Lower leg skin (tissue), 3 donors: ENCODE results near the gene PTCRA.

Source experiments
- POLR2A ChIP-seq, 2 donors: fragments of 450-650 bp; IDR thresholded peaks; one replicate each; pipeline ENCODE4 v1.6.1; 2016 to 2017; ENCODE audit warnings: antibody characterized with exemption in 2 of 2, mild to moderate bottlenecking in 1 of 2, moderate library complexity in 1 of 2
- TF ChIP-seq, protein P1 (sequence below), 3 donors: fragments of 450-650 bp; IDR thresholded peaks; one replicate each; pipeline ENCODE4 v1.5.1; 2016; ENCODE audit warnings: antibody characterized with exemption in 3 of 3, mild to moderate bottlenecking in 3 of 3, moderate library complexity in 2 of 3

DNA sequence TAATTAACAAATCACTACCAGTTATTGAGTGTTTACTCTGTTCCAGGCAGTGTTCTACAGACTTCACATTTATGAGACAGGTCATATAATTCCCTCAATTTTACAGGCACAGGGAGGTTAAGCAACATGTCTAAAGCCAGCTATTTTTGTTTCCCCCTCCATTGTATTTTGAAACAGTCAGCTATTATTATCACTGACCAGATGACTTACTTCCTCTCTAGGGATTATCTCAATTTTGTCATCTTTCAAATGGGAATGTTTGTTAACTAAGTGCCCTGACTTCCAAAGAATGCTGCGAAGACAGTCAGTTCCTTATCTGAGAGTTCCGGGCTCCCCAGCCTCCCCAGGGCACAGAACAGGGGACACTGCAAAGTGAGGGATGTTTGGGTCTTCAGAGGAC, 7.8 kb downstream of the PTCRA start:
- TF ChIP-seq POLR2A (IDR thresholded peaks at IDR 0.05), result no peak
- TF ChIP-seq, protein P1, sequence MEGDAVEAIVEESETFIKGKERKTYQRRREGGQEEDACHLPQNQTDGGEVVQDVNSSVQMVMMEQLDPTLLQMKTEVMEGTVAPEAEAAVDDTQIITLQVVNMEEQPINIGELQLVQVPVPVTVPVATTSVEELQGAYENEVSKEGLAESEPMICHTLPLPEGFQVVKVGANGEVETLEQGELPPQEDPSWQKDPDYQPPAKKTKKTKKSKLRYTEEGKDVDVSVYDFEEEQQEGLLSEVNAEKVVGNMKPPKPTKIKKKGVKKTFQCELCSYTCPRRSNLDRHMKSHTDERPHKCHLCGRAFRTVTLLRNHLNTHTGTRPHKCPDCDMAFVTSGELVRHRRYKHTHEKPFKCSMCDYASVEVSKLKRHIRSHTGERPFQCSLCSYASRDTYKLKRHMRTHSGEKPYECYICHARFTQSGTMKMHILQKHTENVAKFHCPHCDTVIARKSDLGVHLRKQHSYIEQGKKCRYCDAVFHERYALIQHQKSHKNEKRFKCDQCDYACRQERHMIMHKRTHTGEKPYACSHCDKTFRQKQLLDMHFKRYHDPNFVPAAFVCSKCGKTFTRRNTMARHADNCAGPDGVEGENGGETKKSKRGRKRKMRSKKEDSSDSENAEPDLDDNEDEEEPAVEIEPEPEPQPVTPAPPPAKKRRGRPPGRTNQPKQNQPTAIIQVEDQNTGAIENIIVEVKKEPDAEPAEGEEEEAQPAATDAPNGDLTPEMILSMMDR (IDR thresholded peaks at IDR 0.05), result no peak
